ENCODE data around the gene HSD11B2. TPM values are rescaled to one million over a fixed set of nuclear protein-coding genes. Genes with fewer than 3 reads are reported as not detected.

HSD11B2 gene
- total and polyA plus RNA-seq, 3 donors from 2014 or later = 4.9 to 11.5 (median 7.7) TPM

GRCh38 chr16:67486805-67487204 is 55.9 kb downstream of the HSD11B2 start:
- Histone ChIP-seq H3K9me3 (no peaks in the 10 kb centered on the region), H3K4me3 (no peak overlapping the region), H3K4me1 (peaks cover 56% of the 10 kb centered on the region), H3K27ac (peak overlapping the region in 1 of 2 donors; percentile 57), H3K36me3 (ENCODE audit: low read depth, missing control alignments) (no peaks in the 10 kb centered on the region), H3K27me3 (no peaks in the 10 kb centered on the region)
- DNase-seq = no peak
- WGBS, 2 donors = 81 to 89% methylated on average over 3 of the region's 3 CpGs
- intact Hi-C loops (cut with DNase I; ENCODE audit: low total_unique reads) = no loop called here
- TF ChIP-seq CTCF (IDR thresholded peaks at IDR 0.05) (no peak), POLR2A (IDR thresholded peaks at IDR 0.05) (no peak)

Small RNAs within 50 kb of the gene (small RNA-seq; reads per million reads assigned to genes)
- gene RNU1-123P = 0 reads per million in 2 donors

Other genes with a start within 250 kb of the HSD11B2 start
- 10 to 100 TPM; 65.1 to 89.4 TPM for gene MATCAP1, start 247.2 kb upstream of the HSD11B2 start, total RNA-seq
- 44.6 TPM for gene MATCAP1, start 247.2 kb upstream of the HSD11B2 start, polyA plus RNA-seq (ENCODE audit: insufficient read depth, low read depth, low replicate concordance)
- gene EXOC3L1, start 241.0 kb upstream of the HSD11B2 start, total RNA-seq = 1 to 10 TPM; 5.1 to 9.0 TPM
- gene EXOC3L1, start 241.0 kb upstream of the HSD11B2 start, polyA plus RNA-seq (ENCODE audit: insufficient read depth, low read depth, low replicate concordance) = 2.6 TPM
- 100 to 1,000 TPM; 110 to 126 TPM for gene E2F4, start 239.0 kb upstream of the HSD11B2 start, total RNA-seq
- gene E2F4, start 239.0 kb upstream of the HSD11B2 start, polyA plus RNA-seq (ENCODE audit: insufficient read depth, low read depth, low replicate concordance) = 72.5 TPM
- gene ELMO3, start 232.0 kb upstream of the HSD11B2 start, total RNA-seq = 10 to 100 TPM in 1 of 2 donors, 1 to 10 TPM in 1; 9.3 to 10.5 TPM
- 22.2 TPM for gene ELMO3, start 232.0 kb upstream of the HSD11B2 start, polyA plus RNA-seq (ENCODE audit: insufficient read depth, low read depth, low replicate concordance)
- 10 to 100 TPM; 57.4 to 66.8 TPM for gene TMEM208, start 204.0 kb upstream of the HSD11B2 start, total RNA-seq
- 55.6 TPM for gene TMEM208, start 204.0 kb upstream of the HSD11B2 start, polyA plus RNA-seq (ENCODE audit: insufficient read depth, low read depth, low replicate concordance)
- gene FHOD1, start 183.6 kb upstream of the HSD11B2 start, total RNA-seq = 10 to 100 TPM; 28.8 to 40.0 TPM
- gene FHOD1, start 183.6 kb upstream of the HSD11B2 start, polyA plus RNA-seq (ENCODE audit: insufficient read depth, low read depth, low replicate concordance) = 17.0 TPM
- gene SLC9A5, start 182.1 kb upstream of the HSD11B2 start, total RNA-seq = 10 to 100 TPM in 1 of 2 donors, 1 to 10 TPM in 1; 6.8 to 15.7 TPM
- gene SLC9A5, start 182.1 kb upstream of the HSD11B2 start, polyA plus RNA-seq (ENCODE audit: insufficient read depth, low read depth, low replicate concordance) = 4.8 TPM
- gene PLEKHG4, start 151.6 kb upstream of the HSD11B2 start, total RNA-seq = 100 to 1,000 TPM in 1 of 2 donors, 10 to 100 TPM in 1; 86.5 to 137 TPM
- 102 TPM for gene PLEKHG4, start 151.6 kb upstream of the HSD11B2 start, polyA plus RNA-seq (ENCODE audit: insufficient read depth, low read depth, low replicate concordance)
- gene KCTD19, start 104.4 kb upstream of the HSD11B2 start, total RNA-seq = 100 to 1,000 TPM in 1 of 2 donors, 10 to 100 TPM in 1; 59.2 to 102 TPM
- gene KCTD19, start 104.4 kb upstream of the HSD11B2 start, polyA plus RNA-seq (ENCODE audit: insufficient read depth, low read depth, low replicate concordance) = 144 TPM
- gene LRRC36, start 104.3 kb upstream of the HSD11B2 start, total RNA-seq = 10 to 100 TPM; 28.3 to 40.9 TPM
- 94.5 TPM for gene LRRC36, start 104.3 kb upstream of the HSD11B2 start, polyA plus RNA-seq (ENCODE audit: insufficient read depth, low read depth, low replicate concordance)
- gene TPPP3, start 37.6 kb upstream of the HSD11B2 start, total RNA-seq = 10 to 100 TPM in 1 of 2 donors, 1 to 10 TPM in 1; 9.5 to 17.5 TPM
- gene TPPP3, start 37.6 kb upstream of the HSD11B2 start, polyA plus RNA-seq (ENCODE audit: insufficient read depth, low read depth, low replicate concordance) = 67.6 TPM
- gene ZDHHC1, start 14.6 kb upstream of the HSD11B2 start, total RNA-seq = 10 to 100 TPM; 62.0 to 62.7 TPM
- 26.7 TPM for gene ZDHHC1, start 14.6 kb upstream of the HSD11B2 start, polyA plus RNA-seq (ENCODE audit: insufficient read depth, low read depth, low replicate concordance)
- 100 to 1,000 TPM in 1 of 2 donors, 10 to 100 TPM in 1; 95.0 to 135 TPM for gene ATP6V0D1, start 50.0 kb downstream of the HSD11B2 start, total RNA-seq
- 165 TPM for gene ATP6V0D1, start 50.0 kb downstream of the HSD11B2 start, polyA plus RNA-seq (ENCODE audit: insufficient read depth, low read depth, low replicate concordance)
- gene AGRP, start 52.4 kb downstream of the HSD11B2 start, total RNA-seq = 1 to 10 TPM; 1.2 to 1.7 TPM
- gene AGRP, start 52.4 kb downstream of the HSD11B2 start, polyA plus RNA-seq (ENCODE audit: insufficient read depth, low read depth, low replicate concordance) = not detected
- 100 to 1,000 TPM in 1 of 2 donors, 10 to 100 TPM in 1; 79.4 to 109 TPM for gene RIPOR1, start 97.7 kb downstream of the HSD11B2 start, total RNA-seq
- 36.1 TPM for gene RIPOR1, start 97.7 kb downstream of the HSD11B2 start, polyA plus RNA-seq (ENCODE audit: insufficient read depth, low read depth, low replicate concordance)
- 10 to 100 TPM; 45.5 to 47.0 TPM for gene CTCF, start 131.4 kb downstream of the HSD11B2 start, total RNA-seq
- gene CTCF, start 131.4 kb downstream of the HSD11B2 start, polyA plus RNA-seq (ENCODE audit: insufficient read depth, low read depth, low replicate concordance) = 25.9 TPM
- 1 to 10 TPM; 5.6 to 7.9 TPM for gene CARMIL2, start 214.0 kb downstream of the HSD11B2 start, total RNA-seq
- 3.1 TPM for gene CARMIL2, start 214.0 kb downstream of the HSD11B2 start, polyA plus RNA-seq (ENCODE audit: insufficient read depth, low read depth, low replicate concordance)
- 10 to 100 TPM; 44.7 to 48.3 TPM for gene ACD, start 229.1 kb downstream of the HSD11B2 start, total RNA-seq
- gene ACD, start 229.1 kb downstream of the HSD11B2 start, polyA plus RNA-seq (ENCODE audit: insufficient read depth, low read depth, low replicate concordance) = 40.3 TPM
- gene PARD6A, start 229.8 kb downstream of the HSD11B2 start, total RNA-seq = 10 to 100 TPM; 30.0 to 80.1 TPM
- gene PARD6A, start 229.8 kb downstream of the HSD11B2 start, polyA plus RNA-seq (ENCODE audit: insufficient read depth, low read depth, low replicate concordance) = 35.4 TPM
- gene ENKD1, start 235.6 kb downstream of the HSD11B2 start, total RNA-seq = 10 to 100 TPM; 37.7 to 47.5 TPM
- 53.3 TPM for gene ENKD1, start 235.6 kb downstream of the HSD11B2 start, polyA plus RNA-seq (ENCODE audit: insufficient read depth, low read depth, low replicate concordance)
- 10 to 100 TPM; 38.7 to 43.4 TPM for gene C16orf86, start 235.7 kb downstream of the HSD11B2 start, total RNA-seq
- 77.9 TPM for gene C16orf86, start 235.7 kb downstream of the HSD11B2 start, polyA plus RNA-seq (ENCODE audit: insufficient read depth, low read depth, low replicate concordance)